GM12878 (cell line): ENCODE measurements around the gene FSD1L. TPM values are rescaled to one million over a fixed set of nuclear protein-coding genes. Genes with fewer than 3 reads are reported as not detected.

Experiments
- BMI1 ChIP-seq: fragments of 450-650 bp; IDR thresholded peaks from 2 replicates; pipeline ENCODE4 v1.6.1; 2016; ENCODE audit warnings: mild to moderate bottlenecking, moderate library complexity, borderline replicate concordance
- CEBPZ ChIP-seq: fragments of 150-350 bp; IDR thresholded peaks from 2 replicates; pipeline ENCODE4 v1.6.1; 2016; ENCODE audit warnings: low read depth, low read length
- E2F4 ChIP-seq: IDR thresholded peaks from 2 replicates; pipeline ENCODE4 v1.6.1; 2012; ENCODE audit warnings: low read depth, low read length, improper control_type of control experiment
- FOS ChIP-seq: IDR thresholded peaks from 3 replicates; pipeline ENCODE4 v1.6.1; 2011; ENCODE audit warnings: borderline replicate concordance; ENCODE audit not compliant: insufficient read length; ENCODE audit errors: extremely low read depth
- FOXM1 ChIP-seq: IDR thresholded peaks from 2 replicates; pipeline ENCODE4 v1.6.1; 2012; ENCODE audit warnings: low read depth, mild to moderate bottlenecking, inconsistent platforms, low read length, moderate library complexity
- NRF1 ChIP-seq: conservative IDR thresholded peaks from 2 replicates; pipeline ENCODE4 v1.6.1; 2011; ENCODE audit warnings: mild to moderate bottlenecking, low read depth, low read length, improper control_type of control experiment
- SIN3A ChIP-seq: IDR thresholded peaks from 2 replicates; pipeline ENCODE4 v1.6.1; 2012; ENCODE audit warnings: low read depth, low read length, improper control_type of control experiment
- polyA plus RNA-seq, 11 experiments: library from polyadenylated mRNA; depleted of rRNA in 4 of 11; unstranded in 6 of 11; stranded (reverse) in 5 of 11; fragments of >200 nt; fragmentation: Nextera tagmentation in 4 of 11; fragmentation: Illumina TruSeq in 1 of 11; extraction: Ambion mirVana in 4 of 11; extraction: Trizol in 1 of 11; gene quantifications; 1 replicate in 1 of 11; 2 replicates in 10 of 11; pipeline versions ENCODE4 v1.2.1 to v1.2.3, GENCODE V29; 2011 to 2016; ENCODE audit warnings: inconsistent platforms in 2 of 11, missing spikeins in 2 of 11, low read depth in 1 of 11
- total RNA-seq, 4 experiments: library from RNA; depleted of rRNA in 3 of 4; stranded (reverse); fragments of >200 nt in 3 of 4; fragmentation: Illumina TruSeq in 1 of 4; extraction: Trizol in 1 of 4; gene quantifications; 2 replicates each; pipeline versions ENCODE4 v1.2.1 to v1.2.3, GENCODE V29; 2013 to 2021
- TF ChIP-seq, protein P1 (sequence below): fragments of 450-650 bp; formaldehyde crosslinking; IDR thresholded peaks from 2 replicates; pipeline ENCODE4 v1.4.0; 2022; ENCODE audit warnings: mild to moderate bottlenecking, moderate library complexity

The FSD1L gene
- total and polyA plus RNA-seq, 10 of the 15 experiments (the other 5 are each of a cell fraction or from before 2014, with no cell fraction given) = 11.9 to 52.4 (median 17.0) TPM

- TF ChIP-seq E2F4 = no peak
- TF ChIP-seq NRF1 = no peak
- no peak for TF ChIP-seq CEBPZ
- no peak for TF ChIP-seq FOXM1
- no peak for TF ChIP-seq SIN3A
- no peak for TF ChIP-seq FOS
- TF ChIP-seq, protein P1, sequence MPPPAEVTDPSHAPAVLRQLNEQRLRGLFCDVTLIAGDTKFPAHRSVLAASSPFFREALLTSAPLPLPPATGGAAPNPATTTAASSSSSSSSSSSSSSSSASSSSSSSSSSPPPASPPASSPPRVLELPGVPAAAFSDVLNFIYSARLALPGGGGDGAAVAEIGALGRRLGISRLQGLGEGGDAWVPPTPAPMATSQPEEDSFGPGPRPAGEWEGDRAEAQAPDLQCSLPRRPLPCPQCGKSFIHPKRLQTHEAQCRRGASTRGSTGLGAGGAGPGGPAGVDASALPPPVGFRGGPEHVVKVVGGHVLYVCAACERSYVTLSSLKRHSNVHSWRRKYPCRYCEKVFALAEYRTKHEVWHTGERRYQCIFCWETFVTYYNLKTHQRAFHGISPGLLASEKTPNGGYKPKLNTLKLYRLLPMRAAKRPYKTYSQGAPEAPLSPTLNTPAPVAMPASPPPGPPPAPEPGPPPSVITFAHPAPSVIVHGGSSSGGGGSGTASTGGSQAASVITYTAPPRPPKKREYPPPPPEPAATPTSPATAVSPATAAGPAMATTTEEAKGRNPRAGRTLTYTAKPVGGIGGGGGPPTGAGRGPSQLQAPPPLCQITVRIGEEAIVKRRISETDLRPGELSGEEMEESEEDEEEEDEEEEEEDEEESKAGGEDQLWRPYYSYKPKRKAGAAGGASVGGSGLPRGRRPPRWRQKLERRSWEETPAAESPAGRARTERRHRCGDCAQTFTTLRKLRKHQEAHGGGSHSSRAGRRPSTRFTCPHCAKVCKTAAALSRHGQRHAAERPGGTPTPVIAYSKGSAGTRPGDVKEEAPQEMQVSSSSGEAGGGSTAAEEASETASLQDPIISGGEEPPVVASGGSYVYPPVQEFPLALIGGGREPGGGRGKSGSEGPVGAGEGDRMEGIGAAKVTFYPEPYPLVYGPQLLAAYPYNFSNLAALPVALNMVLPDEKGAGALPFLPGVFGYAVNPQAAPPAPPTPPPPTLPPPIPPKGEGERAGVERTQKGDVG (CRISPR knock-in tag) = no peak
- no peak for TF ChIP-seq BMI1
Observed at GRCh38 chr9:105508530-105508929, 60.7 kb downstream of the FSD1L start (continued).
